H9 (cell line): ENCODE results near the gene NAA60. TPM values are rescaled to one million over a fixed set of nuclear protein-coding genes. Genes with fewer than 3 reads are reported as not detected.
"Not testable (repeated sequence)": the region's sequence is repeated elsewhere in the genome, so short reads cannot be mapped to it uniquely, and the experiment has no call there.

Source experiments
- DNase-seq: peaks from one replicate; pipeline ENCODE4 v3.0.0-alpha.2; 2017
- H2AFZ ChIP-seq: one replicate; pipeline ENCODE4 v1.6.1; 2013; ENCODE audit warnings: mild to moderate bottlenecking, low read length, control low read depth, moderate library complexity
- H2AK5ac ChIP-seq: 2 replicates; pipeline ENCODE4 v1.6.1; 2013; ENCODE audit warnings: low read length, control low read depth, mixed read lengths; ENCODE audit not compliant: insufficient read length
- H2BK120ac ChIP-seq: one replicate; pipeline ENCODE4 v1.6.1; 2013; ENCODE audit warnings: low read depth, mild to moderate bottlenecking, low read length, control low read depth, inconsistent platforms; ENCODE audit not compliant: poor library complexity, severe bottlenecking
- H2BK12ac ChIP-seq: 2 replicates; pipeline ENCODE4 v1.6.1; 2013; ENCODE audit warnings: low read length, control low read depth, mixed read lengths, low read depth; ENCODE audit not compliant: insufficient read length
- H2BK15ac ChIP-seq: 2 replicates; pipeline ENCODE4 v1.6.1; 2013; ENCODE audit warnings: low read depth, low read length, control low read depth
- H2BK20ac ChIP-seq: one replicate; pipeline ENCODE4 v1.6.1; 2013; ENCODE audit warnings: low read depth, mild to moderate bottlenecking, low read length, control low read depth, inconsistent platforms; ENCODE audit not compliant: poor library complexity, severe bottlenecking
- H2BK5ac ChIP-seq: 2 replicates; pipeline ENCODE4 v1.6.1; 2013; ENCODE audit warnings: low read length, control low read depth, mixed read lengths; ENCODE audit not compliant: insufficient read length
- H3K14ac ChIP-seq: 2 replicates; pipeline ENCODE4 v1.6.1; 2013; ENCODE audit warnings: low read length, control low read depth; ENCODE audit not compliant: insufficient read depth
- H3K18ac ChIP-seq: 2 replicates; pipeline ENCODE4 v1.6.1; 2013; ENCODE audit warnings: low read depth, mild to moderate bottlenecking, mixed read lengths, low read length, control low read depth; ENCODE audit not compliant: insufficient read length
- H3K23ac ChIP-seq: 2 replicates; pipeline ENCODE4 v1.6.1; 2013; ENCODE audit warnings: low read length, control low read depth, mixed read lengths, low read depth; ENCODE audit not compliant: insufficient read length
- H3K23me2 ChIP-seq: 2 replicates; pipeline ENCODE4 v1.6.1; 2013; ENCODE audit warnings: low read depth, mild to moderate bottlenecking, mixed read lengths, low read length, control low read depth; ENCODE audit not compliant: insufficient read length, poor library complexity, severe bottlenecking
- H3K27ac ChIP-seq: 2 replicates; pipeline ENCODE4 v1.5.1; 2013; ENCODE audit warnings: low read length, control low read depth, mixed read lengths, low read depth; ENCODE audit not compliant: insufficient read length
- H3K27me3 ChIP-seq: 2 replicates; pipeline ENCODE4 v1.6.1; 2013; ENCODE audit warnings: low read length, control low read depth, inconsistent platforms; ENCODE audit not compliant: insufficient read depth
- H3K4ac ChIP-seq: 2 replicates; pipeline ENCODE4 v1.6.1; 2013; ENCODE audit warnings: low read depth, mild to moderate bottlenecking, control low read depth, inconsistent platforms, low read length, moderate library complexity
- H3K4me1 ChIP-seq: 2 replicates; pipeline ENCODE4 v1.6.1; 2013; ENCODE audit warnings: low read length, control low read depth, inconsistent platforms; ENCODE audit not compliant: insufficient read depth
- H3K4me2 ChIP-seq: 2 replicates; pipeline ENCODE4 v1.6.1; 2013; ENCODE audit warnings: low read length, control low read depth, mixed read lengths; ENCODE audit not compliant: insufficient read length, insufficient read depth
- H3K56ac ChIP-seq: 2 replicates; pipeline ENCODE4 v1.6.1; 2013; ENCODE audit warnings: low read depth, mild to moderate bottlenecking, mixed read lengths, low read length, control low read depth; ENCODE audit not compliant: insufficient read length
- H3K79me1 ChIP-seq: 2 replicates; pipeline ENCODE4 v1.6.1; 2013; ENCODE audit warnings: low read depth, mild to moderate bottlenecking, moderate library complexity, low read length, control low read depth, inconsistent platforms; ENCODE audit not compliant: insufficient read depth, poor library complexity, severe bottlenecking
- H3K79me2 ChIP-seq: 2 replicates; pipeline ENCODE4 v1.6.1; 2013; ENCODE audit warnings: low read length, control low read depth, inconsistent platforms; ENCODE audit not compliant: insufficient read depth
- H3K9ac ChIP-seq: 2 replicates; pipeline ENCODE4 v1.6.1; 2013; ENCODE audit warnings: low read length, control low read depth, mixed read lengths; ENCODE audit not compliant: insufficient read length; ENCODE audit errors: extremely low read depth
- H3K9me3 ChIP-seq: one replicate; pipeline ENCODE4 v1.6.1; 2013; ENCODE audit warnings: low read depth, low read length, inconsistent platforms; ENCODE audit not compliant: control insufficient read depth
- H3T11ph ChIP-seq: one replicate; pipeline ENCODE4 v1.6.1; 2013; ENCODE audit warnings: mild to moderate bottlenecking, low read length, control low read depth, inconsistent platforms
- H4K20me1 ChIP-seq: one replicate; pipeline ENCODE4 v1.6.1; 2013; ENCODE audit not compliant: control insufficient read depth, insufficient read length, insufficient read depth
- H4K5ac ChIP-seq: 2 replicates; pipeline ENCODE4 v1.6.1; 2013; ENCODE audit warnings: low read depth, mild to moderate bottlenecking, mixed read lengths, low read length, control low read depth; ENCODE audit not compliant: insufficient read length
- H4K8ac ChIP-seq: replicated peaks from 2 replicates; pipeline ENCODE4 v1.6.1; 2013; ENCODE audit warnings: low read length, control low read depth, mixed read lengths, low read depth; ENCODE audit not compliant: insufficient read length
- H4K91ac ChIP-seq: 2 replicates; pipeline ENCODE4 v1.6.1; 2013; ENCODE audit warnings: low read depth, mild to moderate bottlenecking, moderate library complexity, mixed read lengths, low read length, control low read depth; ENCODE audit not compliant: insufficient read length
- H3K27ac Mint-ChIP-seq, 3 experiments: 2 replicates in 2 of 3; 3 replicates in 1 of 3; pipeline ENCODE4 v1.8.0; 2020 to 2021; ENCODE audit warnings: mixed read lengths in 3 of 3, mild to moderate bottlenecking in 1 of 3, moderate library complexity in 1 of 3
- H3K27me3 Mint-ChIP-seq: 2 replicates; pipeline ENCODE4 v1.8.0; 2021; ENCODE audit warnings: low read depth, mild to moderate bottlenecking, moderate library complexity, mixed read lengths
- H3K36me3 Mint-ChIP-seq, 3 experiments: 2 replicates in 2 of 3; 3 replicates in 1 of 3; pipeline ENCODE4 v1.8.0; 2020 to 2021; ENCODE audit warnings: low read depth in 3 of 3, mixed read lengths in 3 of 3; ENCODE audit not compliant: insufficient read depth in 1 of 3
- H3K4me1 Mint-ChIP-seq, 2 experiments: 2 replicates each; pipeline ENCODE4 v1.8.0; 2020; ENCODE audit warnings: mixed read lengths in 2 of 2
- H3K4me3 Mint-ChIP-seq, 2 experiments: 2 replicates in 1 of 2; 3 replicates in 1 of 2; pipeline ENCODE4 v1.8.0; 2020 to 2021; ENCODE audit warnings: mild to moderate bottlenecking in 2 of 2, mixed read lengths in 2 of 2, moderate library complexity in 1 of 2
- H3K9me3 Mint-ChIP-seq, 2 experiments: 2 replicates in 1 of 2; 3 replicates in 1 of 2; pipeline ENCODE4 v1.8.0; 2020; ENCODE audit warnings: mild to moderate bottlenecking in 2 of 2, mixed read lengths in 2 of 2, moderate library complexity in 1 of 2
- CTCF ChIP-seq: fragments of 200-600 bp; sonication (generic); conservative IDR thresholded peaks from 3 replicates; pipeline ENCODE4 v1.8.0; 2021; ENCODE audit warnings: antibody characterized with exemption, mild to moderate bottlenecking
- WGBS: extraction: QIAGEN DNeasy Blood & Tissue Kit; methylation state at CpG from one replicate; pipeline ENCODE4 v1.1.7; 2013; ENCODE audit warnings: missing lambda C conversion rate, low lambda C conversion rate, mixed read lengths; ENCODE audit not compliant: insufficient read length; ENCODE audit errors: extremely low coverage; 5-methylcytosine and 5-hydroxymethylcytosine counted together
- total RNA-seq: library from RNA; stranded (reverse); gene quantifications from 2 replicates; pipeline ENCODE4 v1.2.1, GENCODE V29; 2021

NAA60 gene
- total RNA-seq, 1 experiment from 2014 or later = 49.3 TPM

GRCh38 chr16:3474136-3474779 is 30.8 kb downstream of the NAA60 start:
- no peak overlapping the region for H3K4me3 Mint-ChIP-seq
- H3K27ac Mint-ChIP-seq = peak overlapping the region in 1 of 3 experiments; percentile 89; a peak in 1 of 7 replicates
- no peak overlapping the region for H2AK5ac ChIP-seq
- H3K56ac ChIP-seq = no peak overlapping the region
- no peak overlapping the region for H3T11ph ChIP-seq
- no peak overlapping the region for H2BK120ac ChIP-seq
- H3K23me2 ChIP-seq = no peaks in the 10 kb centered on the region
- H4K20me1 ChIP-seq = peaks cover 3% of the 10 kb centered on the region
- no CpG with 5 or more reads among the region's 16 CpGs for WGBS
- H3K4me2 ChIP-seq = no peak overlapping the region
- no peak overlapping the region for H2BK5ac ChIP-seq
- H4K8ac ChIP-seq = no peak overlapping the region
- no peak overlapping the region for H2BK20ac ChIP-seq
- no peak overlapping the region for H3K27ac ChIP-seq
- no peaks in the 10 kb centered on the region for H3K4me1 ChIP-seq
- H3K79me2 ChIP-seq = peaks cover 7% of the 10 kb centered on the region; the same call in 1 of the 2 replicates
- H3K18ac ChIP-seq = no peak overlapping the region
- no peaks in the 10 kb centered on the region for H3K27me3 Mint-ChIP-seq
- H3K4ac ChIP-seq = no peak overlapping the region
- H3K36me3 Mint-ChIP-seq = peaks cover 0 to 11% (median 5%) of the 10 kb centered on the region in 3 experiments; a peak in 5 of 7 replicates
- H3K23ac ChIP-seq = no peak overlapping the region
- no peak overlapping the region for H2BK15ac ChIP-seq
- H4K5ac ChIP-seq = no peak overlapping the region
- no peaks in the 10 kb centered on the region for H3K9me3 Mint-ChIP-seq
- no peaks in the 10 kb centered on the region for H3K27me3 ChIP-seq
- no peak overlapping the region for H4K91ac ChIP-seq
- peaks cover 7% of the 10 kb centered on the region for H3K79me1 ChIP-seq
- H3K14ac ChIP-seq = no peak overlapping the region
- no peaks in the 10 kb centered on the region for H3K9me3 ChIP-seq
- no peak overlapping the region for H3K9ac ChIP-seq
- H3K4me1 Mint-ChIP-seq = peaks cover 5 to 7% of the 10 kb centered on the region in 2 experiments
- no peak for TF ChIP-seq CTCF
- DNase-seq = no peak
- H2BK12ac ChIP-seq = no peak overlapping the region
- no peak overlapping the region for H2AFZ ChIP-seq

- H3K27me3 Mint-ChIP-seq, H3K79me1 ChIP-seq, H3K4me1 ChIP-seq, H3K23ac ChIP-seq, H3T11ph ChIP-seq, H3K9me3 ChIP-seq, H4K91ac ChIP-seq, H4K5ac ChIP-seq, H3K14ac ChIP-seq, H3K56ac ChIP-seq, H3K4me2 ChIP-seq, H3K9ac ChIP-seq, H3K4ac ChIP-seq, H3K18ac ChIP-seq, H3K27ac ChIP-seq, H2BK120ac ChIP-seq, H2BK12ac ChIP-seq, H2BK20ac ChIP-seq, H2BK15ac ChIP-seq, H2AK5ac ChIP-seq, H2BK5ac ChIP-seq, H4K20me1 ChIP-seq, H2AFZ ChIP-seq, DNase-seq, H3K9me3 Mint-ChIP-seq, H3K79me2 ChIP-seq, H3K27ac Mint-ChIP-seq, H4K8ac ChIP-seq, H3K4me1 Mint-ChIP-seq, H3K27me3 ChIP-seq, H3K23me2 ChIP-seq, H3K4me3 Mint-ChIP-seq: not testable (repeated sequence)
- no CpG with 5 or more reads among the region's 7 CpGs for WGBS
- H3K36me3 Mint-ChIP-seq = peaks cover 3 to 17% (median 11%) of the 10 kb centered on the region in 3 experiments; a peak in 6 of 7 replicates
These were observed 31.4 kb downstream of the NAA60 start for GRCh38 chr16:3474870-3475269.
